GM23248 (cell line): ENCODE results near the gene HEATR5A. TPM values are rescaled to one million over a fixed set of nuclear protein-coding genes. Genes with fewer than 3 reads are reported as not detected.
A peak's percentile ranks its signal among the peaks of the same experiment; 100 is the strongest.

ENCODE experiments used
- DNase-seq: peaks from one replicate; pipeline ENCODE4 v3.0.0-alpha.2; 2015
- H2AFZ ChIP-seq: fragments of 200-600 bp; sonication (generic); 2 replicates; pipeline ENCODE4 v1.6.1; 2016; ENCODE audit warnings: antibody characterized with exemption
- H3F3A ChIP-seq: fragments of 200-600 bp; sonication (generic); 2 replicates; pipeline ENCODE4 v1.6.1; 2016; ENCODE audit warnings: mild to moderate bottlenecking, antibody characterized with exemption, mixed run types; ENCODE audit not compliant: insufficient read depth
- H3K27ac ChIP-seq: fragments of 200-600 bp; sonication (generic); 2 replicates; pipeline ENCODE4 v1.5.1; 2016; ENCODE audit warnings: mild to moderate bottlenecking
- H3K27me3 ChIP-seq: fragments of 200-600 bp; sonication (generic); replicated peaks from 2 replicates; pipeline ENCODE4 v1.6.1; 2016; ENCODE audit warnings: mild to moderate bottlenecking; ENCODE audit not compliant: insufficient read depth
- H3K36me3 ChIP-seq: fragments of 200-600 bp; sonication (generic); 2 replicates; pipeline ENCODE4 v1.6.1; 2016; ENCODE audit warnings: low read depth, mild to moderate bottlenecking
- H3K4me1 ChIP-seq: fragments of 200-600 bp; sonication (generic); 2 replicates; pipeline ENCODE4 v1.6.1; 2016; ENCODE audit warnings: mild to moderate bottlenecking; ENCODE audit not compliant: insufficient read depth
- H3K4me2 ChIP-seq: fragments of 200-600 bp; sonication (generic); one replicate; pipeline ENCODE4 v1.6.1; 2016; ENCODE audit warnings: mild to moderate bottlenecking; ENCODE audit not compliant: unreplicated experiment
- H3K4me3 ChIP-seq: fragments of 200-600 bp; sonication (generic); 2 replicates; pipeline ENCODE4 v1.5.1; 2016; ENCODE audit warnings: mild to moderate bottlenecking
- H3K79me2 ChIP-seq: fragments of 200-600 bp; sonication (generic); 2 replicates; pipeline ENCODE4 v1.6.1; 2016; ENCODE audit warnings: mild to moderate bottlenecking; ENCODE audit not compliant: insufficient read depth
- H3K9ac ChIP-seq: fragments of 200-600 bp; sonication (generic); 2 replicates; pipeline ENCODE4 v1.6.1; 2016; ENCODE audit warnings: mild to moderate bottlenecking
- H3K9me2 ChIP-seq: fragments of 200-600 bp; sonication (generic); 2 replicates; pipeline ENCODE4 v1.6.1; 2016; ENCODE audit warnings: mixed run types, mild to moderate bottlenecking, moderate library complexity; ENCODE audit not compliant: insufficient read depth
- H3K9me3 ChIP-seq: fragments of 200-600 bp; sonication (generic); one replicate; pipeline ENCODE4 v1.6.1; 2017; ENCODE audit warnings: low read depth
- H4K20me1 ChIP-seq: fragments of 200-600 bp; sonication (generic); 2 replicates; pipeline ENCODE4 v1.6.0; 2016; ENCODE audit not compliant: insufficient read depth
- EZH2 ChIP-seq: fragments of 200-600 bp; sonication (generic); IDR thresholded peaks from 2 replicates; pipeline ENCODE4 v1.6.1; 2018; ENCODE audit warnings: antibody characterized with exemption, mild to moderate bottlenecking; ENCODE audit not compliant: insufficient read depth, poor library complexity, severe bottlenecking
- EZH2phosphoT487 ChIP-seq: fragments of 200-600 bp; sonication (generic); IDR thresholded peaks from 2 replicates; pipeline ENCODE4 v1.6.1; 2018; ENCODE audit warnings: antibody characterized with exemption, moderate library complexity, mild to moderate bottlenecking, low read depth; ENCODE audit not compliant: insufficient read depth
- WGBS, 2 experiments: methylation state at CpG; one replicate each; pipeline ENCODE4 v1.1.6; 2015 to 2017; ENCODE audit warnings: low lambda C conversion rate in 2 of 2, low coverage in 1 of 2; ENCODE audit errors: missing lambda C conversion rate in 2 of 2; 5-methylcytosine and 5-hydroxymethylcytosine counted together
- in situ Hi-C: fragments of 300-500 bp; cut with MboI; formaldehyde crosslinking; loops from 2 replicates; pipeline ENCODE4 v1.15.0; 2020
- polyA plus RNA-seq: library from polyadenylated mRNA; unstranded; fragments of >200 nt; fragmentation: Nextera tagmentation; extraction: Ambion mirVana; gene quantifications from 2 replicates; pipeline ENCODE4 v1.2.1, GENCODE V29; 2016
- total RNA-seq: library from RNA; depleted of rRNA; stranded (reverse); fragments of >200 nt; shearing (Covaris generic); gene quantifications from 2 replicates; pipeline ENCODE4 v1.2.3, GENCODE V29; 2014

The HEATR5A gene
- total and polyA plus RNA-seq, 2 experiments from 2014 or later = 49.1 to 70.3 TPM

DNA sequence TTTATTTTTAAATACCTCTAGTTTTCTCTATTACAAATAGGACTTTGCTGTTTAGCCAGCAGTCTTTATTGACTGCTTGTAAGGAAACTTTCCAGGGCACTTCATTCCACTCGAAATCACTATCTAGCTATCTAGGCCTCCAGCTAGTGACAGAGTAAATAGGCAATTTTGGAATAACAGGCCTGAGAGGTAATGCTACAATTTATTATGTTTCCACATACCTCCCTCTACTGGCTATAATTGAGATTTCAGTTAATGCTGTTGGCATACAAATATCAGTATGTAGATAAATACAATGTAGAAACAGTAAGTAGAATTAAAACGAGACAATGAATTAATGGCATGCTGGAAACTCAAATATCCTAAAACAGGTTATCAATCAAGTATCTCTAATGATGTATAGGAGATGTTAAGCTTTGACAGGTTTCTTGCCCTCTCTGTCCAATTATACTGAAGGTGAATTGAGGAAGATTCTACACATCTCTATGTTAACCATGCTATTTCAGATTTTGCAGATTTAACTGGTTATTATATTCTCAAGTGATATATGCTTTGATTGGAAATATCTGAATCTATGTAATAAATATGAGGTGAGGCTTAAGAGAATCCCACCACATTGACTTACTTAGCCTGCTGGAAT is 29.7 kb upstream of the HEATR5A start:
- Histone ChIP-seq H3K4me1 (0 out of 2 replicates have a peak, but pooled peaks cover 7% of the 10 kb centered on the region), H3K4me3 (no peak overlapping the region), H4K20me1 (no peaks in the 10 kb centered on the region), H3K36me3 (peaks cover 23% of the 10 kb centered on the region), H3K79me2 (peaks cover 20% of the 10 kb centered on the region), H3K4me2 (no peak overlapping the region), H2AFZ (no peak overlapping the region), H3F3A (peaks cover 16% of the 10 kb centered on the region; the same call in 1 of the 2 replicates), H3K27me3 (no peaks in the 10 kb centered on the region), H3K27ac (no peak overlapping the region), H3K9me3 (no peaks in the 10 kb centered on the region), H3K9ac (no peak overlapping the region), H3K9me2 (no peaks in the 10 kb centered on the region)
- DNase-seq = peak; percentile 68
- TF ChIP-seq EZH2 (no peak), EZH2phosphoT487 (no peak)
- in situ Hi-C loops = no loop called here
- 3 to 12% methylated on average over 2 of the region's 2 CpGs for WGBS, 2 experiments

DNA sequence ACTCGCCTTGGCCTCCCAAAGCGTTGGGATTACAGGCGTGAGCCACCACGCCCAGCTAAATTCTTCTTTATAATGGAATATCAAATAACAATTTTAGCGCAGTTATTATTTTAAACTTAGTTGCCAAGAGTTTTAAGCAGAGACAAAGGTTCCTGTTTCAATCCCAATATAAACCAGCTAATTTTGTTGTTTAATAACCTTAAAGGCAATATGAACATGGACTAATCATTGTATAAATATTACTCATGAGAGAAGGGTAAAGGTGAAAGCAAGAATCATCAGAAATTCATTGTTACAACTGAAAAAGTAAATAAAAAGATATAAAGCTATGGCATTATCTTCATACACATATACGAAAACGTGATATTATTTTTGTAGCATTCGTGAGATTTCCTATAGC is 28.8 kb upstream of the HEATR5A start:
- Histone ChIP-seq H3K27me3 (no peaks in the 10 kb centered on the region), H3K9me3 (no peaks in the 10 kb centered on the region), H3K4me1 (no peaks in the 10 kb centered on the region), H3K36me3 (peaks cover 23% of the 10 kb centered on the region), H3K79me2 (peaks cover 11% of the 10 kb centered on the region), H3K27ac (no peak overlapping the region), H4K20me1 (no peaks in the 10 kb centered on the region), H2AFZ (no peak overlapping the region), H3K4me3 (no peak overlapping the region), H3F3A (peaks cover 16% of the 10 kb centered on the region; the same call in 1 of the 2 replicates), H3K4me2 (no peak overlapping the region), H3K9ac (no peak overlapping the region), H3K9me2 (no peaks in the 10 kb centered on the region)
- 77% methylated on average over 8 of the region's 8 CpGs for WGBS, 2 experiments
- DNase-seq = no peak
- in situ Hi-C loops = no loop called here
- TF ChIP-seq EZH2 = no peak
- no peak for TF ChIP-seq EZH2phosphoT487

DNA sequence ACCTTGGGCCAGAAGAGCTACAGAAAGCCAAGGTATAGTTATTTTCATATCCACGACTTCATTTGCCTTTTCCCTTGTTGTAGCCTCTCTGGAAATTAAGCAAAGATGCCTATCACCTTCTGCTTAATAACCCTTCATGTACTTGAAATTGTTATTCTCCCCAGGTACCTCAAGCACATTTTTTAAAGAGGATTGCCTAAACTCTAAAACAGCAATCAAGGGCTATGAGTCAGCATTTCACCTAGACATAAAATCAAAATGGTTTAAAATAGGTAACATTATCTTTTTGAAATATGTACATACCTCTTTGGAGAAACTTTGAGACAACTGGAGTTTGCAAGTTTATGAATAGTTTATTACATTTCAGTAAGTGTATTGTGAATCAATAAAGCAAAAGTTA is 25.4 kb upstream of the HEATR5A start:
- Histone ChIP-seq H4K20me1 (no peaks in the 10 kb centered on the region), H3K4me3 (no peak overlapping the region), H3K79me2 (no peaks in the 10 kb centered on the region), H3K36me3 (peaks cover 16% of the 10 kb centered on the region), H3K4me1 (peaks cover 20% of the 10 kb centered on the region), H3K9me3 (no peaks in the 10 kb centered on the region), H3K4me2 (no peak overlapping the region), H3F3A (peaks cover 31% of the 10 kb centered on the region), H3K27ac (no peak overlapping the region), H3K27me3 (no peaks in the 10 kb centered on the region), H2AFZ (no peak overlapping the region), H3K9me2 (no peaks in the 10 kb centered on the region), H3K9ac (no peak overlapping the region)
- TF ChIP-seq EZH2 = no peak
- no peak for TF ChIP-seq EZH2phosphoT487
- in situ Hi-C loops = no loop called here
- DNase-seq = no peak
- 94 to 100% methylated on average over 1 of the region's 1 CpG for WGBS, 2 experiments

DNA sequence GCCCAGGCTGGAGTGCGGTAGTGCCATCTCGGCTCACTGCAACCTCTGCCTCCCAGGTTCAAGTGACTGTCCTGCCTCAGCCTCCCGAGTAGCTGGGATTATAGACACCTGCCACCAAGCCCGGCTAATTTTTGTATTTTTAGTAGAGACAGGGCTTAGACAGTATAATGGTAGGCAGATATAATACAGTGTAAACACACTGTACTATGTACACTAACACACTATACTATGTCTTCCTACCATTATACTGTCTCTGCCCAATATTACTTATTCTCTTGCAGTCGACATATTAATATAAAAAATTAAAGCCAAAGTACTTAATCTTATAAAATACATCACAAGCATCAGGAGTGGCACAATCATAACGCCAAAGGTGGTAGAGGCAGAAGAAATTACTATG is 21.9 kb upstream of the HEATR5A start:
- peaks cover 39% of the 10 kb centered on the region for H3K4me1 ChIP-seq
- no peaks in the 10 kb centered on the region for H3K9me3 ChIP-seq
- TF ChIP-seq EZH2phosphoT487 (no peak), EZH2 (no peak)
- peak overlapping the region; percentile 86 for H3K27ac ChIP-seq
- peaks cover 33% of the 10 kb centered on the region for H3F3A ChIP-seq
- no peaks in the 10 kb centered on the region for H3K9me2 ChIP-seq
- WGBS, 2 experiments = 70 to 79% methylated on average over 6 of the region's 6 CpGs
- no peak for DNase-seq
- no peak overlapping the region; the same call in 1 of the 2 replicates for H3K4me3 ChIP-seq
- 0 out of 2 replicates have a peak overlapping the region, but pooled peaks have one; percentile 52 for H2AFZ ChIP-seq
- H3K79me2 ChIP-seq = no peaks in the 10 kb centered on the region
- in situ Hi-C loops = no loop called here
- H3K36me3 ChIP-seq = peaks cover 7% of the 10 kb centered on the region; the same call in 1 of the 2 replicates
- no peaks in the 10 kb centered on the region for H4K20me1 ChIP-seq
- peak overlapping the region; percentile 57 for H3K9ac ChIP-seq
- peak overlapping the region; percentile 76 for H3K4me2 ChIP-seq
- H3K27me3 ChIP-seq = no peaks in the 10 kb centered on the region
